Mucosa of rectum (tissue), 2 donors: ENCODE measurements around the gene GGCX.
A peak's percentile ranks its signal among the peaks of the same experiment; 100 is the strongest.

Experiments used
- H3K27ac ChIP-seq, 2 donors: one replicate each; pipeline ENCODE4 v1.7.0; 2013; ENCODE audit warnings: inconsistent platforms in 2 of 2, low read depth in 2 of 2, low read length in 2 of 2
- H3K27me3 ChIP-seq, 2 donors: one replicate each; pipeline ENCODE4 v1.7.0; 2013; ENCODE audit warnings: low read length in 2 of 2; ENCODE audit not compliant: control insufficient read depth in 2 of 2, insufficient read depth in 2 of 2
- H3K36me3 ChIP-seq, 2 donors: one replicate each; pipeline ENCODE4 v1.7.0; 2013; ENCODE audit warnings: low read length in 2 of 2; ENCODE audit not compliant: control insufficient read depth in 2 of 2, insufficient read depth in 2 of 2
- H3K4me1 ChIP-seq, 2 donors: one replicate each; pipeline ENCODE4 v1.7.0; 2013; ENCODE audit warnings: low read length in 2 of 2, mild to moderate bottlenecking in 1 of 2; ENCODE audit not compliant: control insufficient read depth in 2 of 2, insufficient read depth in 2 of 2
- H3K4me3 ChIP-seq, 2 donors: one replicate each; pipeline ENCODE4 v1.7.0; 2013; ENCODE audit warnings: low read length in 2 of 2
- H3K9ac ChIP-seq, 2 donors: one replicate each; pipeline ENCODE4 v1.7.0; 2013; ENCODE audit warnings: low read length in 2 of 2, low read depth in 1 of 2, mild to moderate bottlenecking in 1 of 2
- H3K9me3 ChIP-seq, 2 donors: one replicate each; pipeline ENCODE4 v1.7.0; 2013; ENCODE audit warnings: low read length in 2 of 2; ENCODE audit not compliant: control insufficient read depth in 2 of 2
- donor health status: healthy.
- donor health status: Normal muscosa, but diverticular disease.

GGCX gene

DNA sequence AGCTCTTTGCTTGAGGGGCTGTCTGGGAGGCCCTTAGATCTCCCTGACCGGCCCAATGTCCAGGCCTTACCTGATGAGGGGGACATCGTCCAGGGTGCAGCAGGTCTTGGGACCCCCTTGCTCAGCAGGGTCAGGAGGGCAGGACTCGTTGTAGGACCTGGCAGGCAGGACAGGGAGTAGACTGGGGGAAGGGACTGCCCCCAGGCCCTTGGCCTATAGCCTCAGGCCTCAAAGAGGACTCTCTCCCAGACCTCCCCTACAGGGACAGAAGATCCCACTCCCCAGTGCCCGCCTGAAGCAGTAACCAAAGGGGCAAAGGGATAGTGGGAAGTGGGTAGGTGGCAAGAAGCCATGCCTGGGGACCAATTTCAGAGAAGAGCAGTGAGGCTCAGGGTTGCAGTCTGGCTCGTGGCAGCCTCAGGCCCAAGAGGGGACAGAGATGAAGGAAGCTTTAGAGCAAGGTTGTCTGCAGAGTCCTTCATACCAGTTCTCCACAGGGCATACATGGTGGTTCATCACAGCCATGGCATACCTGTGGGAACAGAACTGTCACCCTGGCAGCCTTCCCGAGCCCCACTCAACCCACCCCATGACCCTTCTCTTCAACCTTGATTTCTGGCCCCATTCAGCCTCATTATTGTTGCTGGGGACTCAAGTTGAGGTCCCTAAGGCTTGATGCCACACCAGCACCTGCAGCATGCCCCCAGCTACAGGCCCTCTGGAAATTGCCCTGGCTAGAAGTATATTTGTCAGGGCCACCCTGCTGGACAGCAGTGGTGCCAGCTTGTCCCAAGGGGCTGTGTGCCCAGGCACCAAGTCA is 39.9 kb upstream of the GGCX start:
- Histone ChIP-seq H3K9ac (peak overlapping the region in 1 of 2 donors; percentile 69), H3K36me3 (peaks cover 17 to 26% of the 10 kb centered on the region in 2 donors), H3K4me1 (peaks cover 25 to 33% of the 10 kb centered on the region in 2 donors), H3K27ac (no peak overlapping the region), H3K27me3 (no peaks in the 10 kb centered on the region), H3K9me3 (no peaks in the 10 kb centered on the region), H3K4me3 (peak overlapping the region; percentile 81 to 97)

DNA sequence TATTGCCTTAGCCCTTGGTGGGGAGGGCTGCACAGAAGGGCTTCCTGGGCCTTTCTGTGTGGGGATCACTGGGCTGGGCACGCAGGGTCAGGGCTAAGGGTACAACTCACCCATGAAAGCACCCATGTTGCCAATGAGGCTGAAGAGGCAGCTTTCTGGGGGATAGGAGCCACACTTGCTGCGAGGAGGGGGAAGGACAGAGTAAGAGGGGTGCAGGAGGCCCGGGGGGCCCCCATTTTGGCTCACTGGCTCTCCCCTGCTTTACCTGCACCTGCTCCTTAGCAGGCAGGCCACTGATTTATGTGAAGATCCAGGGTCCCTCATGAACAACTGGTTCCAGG is 38.9 kb upstream of the GGCX start:
- H3K9me3 ChIP-seq: no peaks in the 10 kb centered on the region
- H3K4me3 ChIP-seq: no peak overlapping the region
- peaks cover 17 to 22% of the 10 kb centered on the region in 2 donors for H3K36me3 ChIP-seq
- H3K4me1 ChIP-seq: peaks cover 25 to 32% of the 10 kb centered on the region in 2 donors
- H3K27ac ChIP-seq: no peak overlapping the region
- no peaks in the 10 kb centered on the region for H3K27me3 ChIP-seq
- no peak overlapping the region for H3K9ac ChIP-seq

DNA sequence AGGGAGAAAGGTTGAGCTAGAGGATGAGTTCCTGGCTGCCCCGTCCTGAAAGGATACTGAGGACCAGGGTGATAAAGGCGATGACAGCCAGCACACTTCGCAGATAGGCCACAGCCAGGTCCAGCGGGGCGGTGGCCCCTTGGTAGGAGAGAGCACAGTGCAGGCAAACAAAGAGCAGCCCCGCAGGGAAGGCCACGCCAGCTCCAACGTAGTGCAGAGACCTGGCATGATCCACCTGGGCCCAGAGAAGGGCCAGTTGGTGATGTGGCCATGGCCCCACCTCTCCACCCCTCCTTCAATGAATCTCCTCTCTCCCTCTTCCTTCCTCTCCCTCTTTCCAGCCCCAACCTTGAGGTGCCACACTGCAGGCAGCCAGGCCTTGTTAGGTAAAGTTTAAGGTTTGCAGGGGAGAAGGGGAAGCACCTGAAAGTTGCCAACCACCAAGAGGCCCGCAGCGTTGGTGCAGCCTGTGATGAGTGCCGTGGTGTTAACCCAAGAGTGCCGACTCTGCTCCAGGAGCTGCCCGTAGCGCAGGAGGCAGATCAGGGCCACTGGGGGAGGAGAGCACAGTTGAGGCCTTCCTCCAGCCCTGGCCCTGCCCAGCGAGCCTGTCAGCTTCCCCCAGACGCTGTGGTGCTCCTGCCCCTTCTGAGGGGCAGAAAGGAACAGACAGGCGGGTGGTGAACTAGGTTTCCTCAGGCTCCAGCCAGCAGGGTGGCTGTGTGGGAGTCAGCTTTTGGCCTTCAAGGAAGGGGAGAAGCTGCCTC is 38.4 kb upstream of the GGCX start:
- Histone ChIP-seq H3K27me3 (no peaks in the 10 kb centered on the region), H3K4me3 (no peak overlapping the region), H3K27ac (no peak overlapping the region), H3K9ac (no peak overlapping the region), H3K9me3 (no peaks in the 10 kb centered on the region), H3K4me1 (peaks cover 29 to 31% of the 10 kb centered on the region in 2 donors), H3K36me3 (peaks cover 17 to 22% of the 10 kb centered on the region in 2 donors)

DNA sequence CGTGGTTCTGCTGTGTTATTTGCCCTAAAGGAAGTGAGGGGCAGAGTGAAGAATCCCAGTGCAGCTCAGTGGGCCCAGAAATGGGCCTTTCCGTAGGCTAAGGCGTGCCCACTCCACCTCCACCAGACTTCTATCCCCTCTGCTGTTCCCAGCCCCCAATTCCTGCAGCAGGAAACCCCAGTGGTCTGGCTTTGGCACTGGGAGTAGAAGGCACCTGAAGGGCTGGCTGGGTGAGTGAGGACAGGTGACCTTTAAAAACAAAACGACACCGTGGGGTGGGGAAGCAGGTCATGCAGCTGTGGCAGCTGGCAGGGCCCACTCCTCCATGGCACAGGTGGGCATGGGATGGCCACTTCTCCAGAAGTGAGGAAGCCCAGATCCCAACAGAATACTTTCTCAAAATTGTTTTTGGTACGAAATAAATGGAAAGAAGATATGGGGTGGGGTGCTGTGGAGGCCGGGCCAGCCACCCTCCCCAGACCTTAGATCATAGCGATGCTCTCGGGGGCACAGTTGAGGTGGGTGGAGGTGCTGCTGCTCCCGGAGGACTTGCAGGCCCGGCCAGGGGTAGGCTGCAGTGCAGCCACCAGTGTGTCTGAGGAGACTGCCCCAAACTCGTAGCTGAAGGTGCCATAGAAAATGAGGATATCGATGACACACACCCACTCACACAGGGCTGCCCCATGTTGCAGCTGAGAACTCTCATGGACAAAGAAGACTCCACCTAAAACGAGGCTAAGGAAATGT is 37.5 kb upstream of the GGCX start:
- H3K4me1 ChIP-seq: peaks cover 28% of the 10 kb centered on the region in 2 donors
- no peak overlapping the region for H3K27ac ChIP-seq
- no peak overlapping the region for H3K4me3 ChIP-seq
- H3K27me3 ChIP-seq: no peaks in the 10 kb centered on the region
- peaks cover 17 to 22% of the 10 kb centered on the region in 2 donors for H3K36me3 ChIP-seq
- no peak overlapping the region for H3K9ac ChIP-seq
- no peaks in the 10 kb centered on the region for H3K9me3 ChIP-seq

DNA sequence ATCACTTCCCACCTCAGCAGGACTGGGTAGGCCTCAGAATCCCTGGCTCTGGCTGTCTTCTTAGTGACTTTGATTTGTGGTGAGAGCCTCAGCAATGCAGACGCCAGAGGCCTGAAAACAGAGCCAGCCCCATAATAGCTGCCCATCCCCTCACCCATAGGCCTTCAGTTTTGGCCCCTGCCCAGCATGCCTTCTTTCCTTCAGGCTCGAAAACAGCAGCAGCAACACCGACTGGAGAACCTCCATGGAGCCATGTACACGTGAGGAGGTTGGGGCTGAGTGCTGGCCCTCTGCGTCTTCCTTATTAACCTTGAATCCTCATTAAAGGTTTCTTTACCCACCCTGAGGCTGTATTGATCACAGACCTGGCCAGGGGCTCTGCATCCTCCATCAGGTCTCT is 35.9 kb upstream of the GGCX start:
- H3K27me3 ChIP-seq: no peaks in the 10 kb centered on the region
- H3K27ac ChIP-seq: no peak overlapping the region
- H3K4me3 ChIP-seq: peak overlapping the region in 1 of 2 donors; percentile 13
- no peak overlapping the region for H3K9ac ChIP-seq
- peaks cover 27 to 28% of the 10 kb centered on the region in 2 donors for H3K4me1 ChIP-seq
- no peaks in the 10 kb centered on the region for H3K9me3 ChIP-seq
- H3K36me3 ChIP-seq: peaks cover 17 to 22% of the 10 kb centered on the region in 2 donors

DNA sequence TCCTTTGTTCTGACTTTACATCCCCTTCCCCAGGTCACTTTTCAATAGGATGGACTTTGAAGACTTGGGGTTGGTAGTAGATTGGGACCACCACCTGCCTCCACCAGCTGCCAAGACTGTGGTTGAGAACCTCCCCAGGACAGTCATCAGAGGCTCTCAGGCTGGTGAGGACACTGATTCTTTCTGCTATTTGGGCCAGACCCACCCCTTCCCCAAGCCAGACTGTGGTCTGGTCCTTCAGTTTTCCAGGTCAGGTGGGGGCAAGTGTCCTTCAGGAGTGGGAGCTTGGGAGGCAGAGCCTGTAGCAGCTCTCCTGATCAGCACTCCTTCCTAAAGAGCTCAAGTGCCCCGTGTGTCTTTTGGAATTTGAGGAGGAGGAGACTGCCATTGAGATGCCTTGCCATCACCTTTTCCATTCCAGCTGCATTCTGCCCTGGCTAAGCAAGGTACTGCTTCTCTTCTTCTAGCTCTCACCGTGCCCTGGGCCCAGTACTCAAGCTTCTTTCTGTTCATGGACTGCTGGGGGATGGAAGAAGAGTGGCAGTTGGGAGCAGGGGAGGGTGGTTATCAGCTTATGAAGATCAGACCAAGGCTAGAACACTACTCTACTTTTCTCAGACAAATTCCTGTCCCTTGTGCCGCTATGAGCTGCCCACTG is 35.3 kb upstream of the GGCX start:
- H3K9ac ChIP-seq: peak overlapping the region; percentile 90 to 99
- peaks cover 17 to 22% of the 10 kb centered on the region in 2 donors for H3K36me3 ChIP-seq
- H3K4me1 ChIP-seq: peaks cover 23 to 24% of the 10 kb centered on the region in 2 donors
- H3K4me3 ChIP-seq: peak overlapping the region; percentile 79 to 97
- H3K27ac ChIP-seq: no peak overlapping the region
- no peaks in the 10 kb centered on the region for H3K9me3 ChIP-seq
- H3K27me3 ChIP-seq: no peaks in the 10 kb centered on the region

DNA sequence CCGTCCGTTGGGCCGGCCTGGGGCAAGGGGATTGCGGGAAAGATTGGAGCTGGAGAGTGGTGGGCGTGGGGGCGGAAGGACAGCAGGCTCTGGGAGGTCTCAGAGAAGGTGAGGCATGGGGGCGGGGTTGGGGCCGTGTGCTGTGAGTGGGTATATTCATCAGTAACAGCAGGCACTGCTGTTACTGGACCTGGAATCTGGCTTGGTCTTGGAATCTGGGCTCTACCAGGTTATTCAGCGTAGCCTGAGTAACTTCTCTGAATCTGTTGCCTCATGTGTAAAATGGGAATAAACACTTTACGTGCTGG is 34.7 kb upstream of the GGCX start:
- Histone ChIP-seq H3K4me1 (peaks cover 21 to 28% of the 10 kb centered on the region in 2 donors), H3K27ac (peak overlapping the region; percentile 61 to 93), H3K9me3 (no peaks in the 10 kb centered on the region), H3K9ac (peak overlapping the region; percentile 90 to 99), H3K4me3 (peak overlapping the region; percentile 79 to 97), H3K27me3 (no peaks in the 10 kb centered on the region), H3K36me3 (peaks cover 17 to 22% of the 10 kb centered on the region in 2 donors)

DNA sequence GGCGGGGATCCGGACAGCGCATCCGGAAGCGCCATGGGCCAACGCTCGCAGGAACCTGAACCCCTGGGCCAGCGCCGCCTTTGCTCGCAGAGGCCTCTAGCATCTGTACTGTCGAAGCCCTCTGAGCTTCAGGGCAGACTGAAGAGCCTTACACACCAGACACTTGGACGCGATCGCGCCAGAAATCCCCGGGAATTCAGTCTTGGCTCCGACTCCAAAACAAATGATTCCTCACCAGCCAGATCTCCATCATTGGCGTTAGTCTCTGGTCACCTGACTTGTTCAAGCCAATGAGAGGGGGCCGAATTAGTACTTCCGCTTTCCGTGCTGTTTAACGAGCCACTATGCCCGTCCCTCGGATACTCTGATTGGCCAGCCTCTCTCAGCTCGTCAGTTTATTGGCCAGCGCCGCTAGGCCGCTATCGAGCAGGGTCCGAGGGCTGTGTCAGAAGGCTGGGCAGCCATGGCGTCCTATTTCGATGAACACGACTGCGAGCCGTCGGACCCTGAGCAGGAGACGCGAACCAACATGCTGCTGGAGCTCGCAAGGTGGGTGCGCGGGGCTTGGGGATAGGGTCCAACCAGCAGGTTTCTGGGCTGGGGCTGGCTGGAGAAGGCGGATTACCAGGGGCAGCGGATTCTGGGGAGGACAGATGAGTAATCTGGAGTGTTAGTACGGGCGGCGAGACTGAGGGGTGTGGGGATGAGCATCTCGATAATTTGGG is 34.2 kb upstream of the GGCX start, which contains the start of gene RNF181:
Gene RNF181 (plus strand): TSS at position 445 of the 725 bp plus-strand sequence. CDS start 19 bp downstream, at position 464.
- Histone ChIP-seq H3K27me3 (no peaks in the 10 kb centered on the region), H3K27ac (peak within 1 kb of the TSS; percentile 86 to 93), H3K9me3 (no peaks in the 10 kb centered on the region), H3K4me3 (peak within 1 kb of the TSS; percentile 79 to 97), H3K36me3 (peaks cover 17 to 22% of the 10 kb centered on the region in 2 donors), H3K4me1 (peaks cover 20 to 31% of the 10 kb centered on the region in 2 donors), H3K9ac (peak within 1 kb of the TSS; percentile 90 to 99)

DNA sequence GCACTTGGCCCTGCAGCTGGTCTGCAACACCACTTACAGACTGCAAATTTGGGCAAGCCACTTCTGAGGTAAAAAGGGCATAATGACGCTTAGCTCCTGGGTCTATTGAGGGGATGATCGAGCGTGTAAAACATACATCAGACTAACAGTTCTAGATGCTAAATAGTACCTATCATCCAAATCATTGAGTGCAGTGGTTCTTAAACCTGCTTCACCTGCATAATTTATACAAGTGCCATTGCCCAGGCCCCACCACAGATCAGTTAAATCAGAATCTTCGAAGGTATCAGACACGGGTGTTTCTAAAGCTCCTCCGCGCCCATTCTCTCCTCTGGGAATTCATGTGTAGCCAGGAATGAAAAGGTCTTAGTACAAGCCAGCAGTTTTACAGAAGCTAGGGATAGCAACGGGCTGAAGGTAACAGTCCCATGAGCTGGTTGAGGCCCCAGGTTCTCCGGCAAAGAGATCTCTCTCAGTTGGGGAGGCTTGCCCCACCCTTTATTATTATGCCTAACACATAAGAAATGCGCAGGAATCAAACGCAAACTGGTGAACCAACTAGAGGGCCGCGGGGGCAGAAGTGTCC is 33.5 kb upstream of the GGCX start:
- Histone ChIP-seq H3K4me3 (peak overlapping the region; percentile 79 to 97), H3K36me3 (peaks cover 17 to 21% of the 10 kb centered on the region in 2 donors), H3K27me3 (no peaks in the 10 kb centered on the region), H3K27ac (peak overlapping the region; percentile 86 to 93), H3K4me1 (peaks cover 20 to 37% of the 10 kb centered on the region in 2 donors), H3K9me3 (no peaks in the 10 kb centered on the region), H3K9ac (peak overlapping the region; percentile 84 to 99)
